ENCODE data around the gene ZNF808. TPM values are rescaled to one million over a fixed set of nuclear protein-coding genes. Genes with fewer than 3 reads are reported as not detected.

Gene ZNF808
- total and polyA plus RNA-seq, 9 of the 15 experiments (the other 6 are each of a cell fraction or from before 2014, with no cell fraction given), result 3.1 to 20.1 (median 10.9) TPM

DNA sequence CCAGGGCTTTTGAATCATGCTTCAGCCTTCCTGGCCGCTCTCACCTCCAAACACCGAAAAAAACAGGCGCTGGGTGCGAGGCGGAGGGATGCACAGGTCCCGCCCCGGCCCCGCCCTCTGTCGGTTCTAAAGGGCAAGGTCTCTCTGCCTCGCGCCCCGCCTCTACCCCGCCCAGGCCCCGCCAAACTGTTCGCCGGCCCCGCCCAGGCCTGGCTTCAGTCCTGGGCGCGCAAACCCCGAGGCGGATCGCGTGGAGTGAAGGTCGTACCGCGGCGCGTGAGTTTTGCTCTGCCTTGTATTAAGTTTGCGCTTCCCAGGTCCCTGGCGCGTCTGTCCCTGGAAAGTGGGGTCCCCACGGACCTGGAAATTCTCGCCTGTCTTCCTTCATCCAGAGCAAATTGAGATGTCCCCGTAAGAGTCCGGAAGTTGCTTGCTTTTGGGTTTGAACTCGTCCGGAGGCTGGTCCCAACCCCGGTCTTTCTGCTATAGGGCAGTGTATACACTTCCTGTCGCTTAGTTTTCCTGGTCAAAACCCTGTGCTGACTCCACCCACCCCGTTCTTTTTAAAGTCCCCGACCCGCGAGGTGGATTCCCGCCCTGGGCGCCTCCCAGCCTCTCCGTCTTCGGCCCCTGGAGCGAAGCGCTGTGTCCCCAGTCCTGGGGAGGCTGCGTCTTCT lies 8.4 kb downstream of the ZNF808 start:
- H3K36me3 ChIP-seq (ENCODE audit: control insufficient read depth, insufficient read depth, low read length), result peaks cover 30% of the 10 kb centered on the region
- POLR2A ChIA-PET, result no interaction called here
- no peaks in the 10 kb centered on the region for H3K9me3 ChIP-seq (replicated peaks; ENCODE audit: control insufficient read depth, insufficient read depth, low read depth, low read length)
- TF ChIP-seq ILF3 (IDR thresholded peaks at IDR 0.05; ENCODE audit: borderline replicate concordance) (no peak), POLR2G (IDR thresholded peaks at IDR 0.05; ENCODE audit: low read depth, low read length) (peak; percentile 4; the same call in 1 of the 2 replicates), HDAC3 (IDR thresholded peaks at IDR 0.05; ENCODE audit: borderline replicate concordance, partially characterized antibody) (no peak), ZNF445 (CRISPR knock-in tag; IDR thresholded peaks at IDR 0.05; ENCODE audit: low read depth) (no peak), RBFOX2 (IDR thresholded peaks at IDR 0.05; ENCODE audit: low read depth, low read length) (0 out of 2 replicates have a peak, but pooled peaks have one; percentile 26)
- TF ChIP-seq, protein P1, sequence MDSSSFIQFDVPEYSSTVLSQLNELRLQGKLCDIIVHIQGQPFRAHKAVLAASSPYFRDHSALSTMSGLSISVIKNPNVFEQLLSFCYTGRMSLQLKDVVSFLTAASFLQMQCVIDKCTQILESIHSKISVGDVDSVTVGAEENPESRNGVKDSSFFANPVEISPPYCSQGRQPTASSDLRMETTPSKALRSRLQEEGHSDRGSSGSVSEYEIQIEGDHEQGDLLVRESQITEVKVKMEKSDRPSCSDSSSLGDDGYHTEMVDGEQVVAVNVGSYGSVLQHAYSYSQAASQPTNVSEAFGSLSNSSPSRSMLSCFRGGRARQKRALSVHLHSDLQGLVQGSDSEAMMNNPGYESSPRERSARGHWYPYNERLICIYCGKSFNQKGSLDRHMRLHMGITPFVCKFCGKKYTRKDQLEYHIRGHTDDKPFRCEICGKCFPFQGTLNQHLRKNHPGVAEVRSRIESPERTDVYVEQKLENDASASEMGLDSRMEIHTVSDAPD (CRISPR knock-in tag; IDR thresholded peaks at IDR 0.05), result no peak
- TF ChIP-seq, protein P2, sequence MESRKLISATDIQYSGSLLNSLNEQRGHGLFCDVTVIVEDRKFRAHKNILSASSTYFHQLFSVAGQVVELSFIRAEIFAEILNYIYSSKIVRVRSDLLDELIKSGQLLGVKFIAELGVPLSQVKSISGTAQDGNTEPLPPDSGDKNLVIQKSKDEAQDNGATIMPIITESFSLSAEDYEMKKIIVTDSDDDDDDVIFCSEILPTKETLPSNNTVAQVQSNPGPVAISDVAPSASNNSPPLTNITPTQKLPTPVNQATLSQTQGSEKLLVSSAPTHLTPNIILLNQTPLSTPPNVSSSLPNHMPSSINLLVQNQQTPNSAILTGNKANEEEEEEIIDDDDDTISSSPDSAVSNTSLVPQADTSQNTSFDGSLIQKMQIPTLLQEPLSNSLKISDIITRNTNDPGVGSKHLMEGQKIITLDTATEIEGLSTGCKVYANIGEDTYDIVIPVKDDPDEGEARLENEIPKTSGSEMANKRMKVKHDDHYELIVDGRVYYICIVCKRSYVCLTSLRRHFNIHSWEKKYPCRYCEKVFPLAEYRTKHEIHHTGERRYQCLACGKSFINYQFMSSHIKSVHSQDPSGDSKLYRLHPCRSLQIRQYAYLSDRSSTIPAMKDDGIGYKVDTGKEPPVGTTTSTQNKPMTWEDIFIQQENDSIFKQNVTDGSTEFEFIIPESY (CRISPR knock-in tag; IDR thresholded peaks at IDR 0.05), result 0 out of 2 replicates have a peak, but pooled peaks have one; percentile 38
- H3K27me3 ChIP-seq (ENCODE audit: control insufficient read depth in 2 of 2, insufficient read depth in 2 of 2, low read length in 2 of 2), result no peaks in the 10 kb centered on the region
- H3K9ac ChIP-seq (ENCODE audit: insufficient read depth in 1 of 2, low read depth in 2 of 2, low read length in 2 of 2), result no peak overlapping the region
- peaks cover 17% of the 10 kb centered on the region for H3K79me2 ChIP-seq (ENCODE audit: control insufficient read depth, insufficient read depth, low read length)
- WGBS (ENCODE audit: insufficient coverage, low coverage, missing lambda C conversion rate), result 98% methylated on average over 20 of the region's 50 CpGs
- CTCF ChIA-PET (ENCODE audit: low intra/inter-chr PET ratio), result no interaction called here
- FAIRE-seq (no peak), ATAC-seq (no peak), DNase-seq (ENCODE audit: extremely low read depth in 1 of 4, low spot score in 3 of 4) (peak in 1 of 4 experiments; percentile 17)
- no peak overlapping the region for H3K27ac ChIP-seq (ENCODE audit: extremely low read depth, low read depth, low read length)
- H3K4me3 ChIP-seq, result no peak overlapping the region
- no TSS peak for BruUV-seq (replicated peaks)
- no peaks in the 10 kb centered on the region for H3K9me1 ChIP-seq (ENCODE audit: control insufficient read depth, insufficient read depth, low read length)
- intact Hi-C loops (cut with micrococcal nuclease), result no loop called here
- in situ Hi-C loops (cut with MboI), result no loop called here
- no peak overlapping the region for H3K4me2 ChIP-seq (ENCODE audit: insufficient read depth, low read length)
- H4K20me1 ChIP-seq (replicated peaks; ENCODE audit: control insufficient read depth, insufficient read depth, low read length), result no peaks in the 10 kb centered on the region
- H3K4me1 ChIP-seq (replicated peaks in 1 of 2; ENCODE audit: control insufficient read depth in 2 of 2, insufficient read depth in 2 of 2, low read length in 2 of 2), result no peaks in the 10 kb centered on the region
- no peak overlapping the region for H2AFZ ChIP-seq (ENCODE audit: low read depth, low read length)
